NAMALWA (cell line): ENCODE data around the gene HMBS.
"Not testable (repeated sequence)": the region's sequence is repeated elsewhere in the genome, so short reads cannot be mapped to it uniquely, and the experiment has no call there.

ENCODE experiments used
- DNase-seq: peaks from one replicate; pipeline ENCODE4 v3.0.0-alpha.2; 2015; ENCODE audit warnings: low spot score

HMBS gene

GRCh38 chr11:119084663-119085436 lies at the start of gene HMBS:
Gene HMBS (plus strand): TSS chr11:119084881. CDS start chr11:119085034, 153 bp downstream.
- peak; percentile 96 for DNase-seq

GRCh38 chr11:119038884-119039283 lies 45.8 kb upstream of the HMBS start:
- no peak for DNase-seq

- not testable (repeated sequence) for DNase-seq
Observed at GRCh38 chr11:119039471-119039870, 45.2 kb upstream of the HMBS start.

- no peak for DNase-seq
Observed at GRCh38 chr11:119041821-119042514, 42.7 kb upstream of the HMBS start.

- DNase-seq = no peak
Observed at GRCh38 chr11:119042927-119043326, 41.8 kb upstream of the HMBS start.

GRCh38 chr11:119044708-119045107 lies 40.0 kb upstream of the HMBS start:
- DNase-seq = no peak

- no peak for DNase-seq
Observed at GRCh38 chr11:119046489-119046888, 38.2 kb upstream of the HMBS start.

- DNase-seq = no peak
Observed at GRCh38 chr11:119047205-119047604, 37.5 kb upstream of the HMBS start.

GRCh38 chr11:119048644-119049043 lies 36.0 kb upstream of the HMBS start:
- no peak for DNase-seq

- no peak for DNase-seq
Observed at GRCh38 chr11:119049081-119049480, 35.6 kb upstream of the HMBS start.

GRCh38 chr11:119051440-119052162 lies 33.1 kb upstream of the HMBS start:
- no peak for DNase-seq

- no peak for DNase-seq
Observed at GRCh38 chr11:119052163-119052814, 32.4 kb upstream of the HMBS start.

GRCh38 chr11:119054418-119054817 lies 30.3 kb upstream of the HMBS start:
- no peak for DNase-seq

GRCh38 chr11:119055901-119056300 lies 28.8 kb upstream of the HMBS start:
- peak; percentile 70 for DNase-seq

GRCh38 chr11:119056421-119056999 lies 28.2 kb upstream of the HMBS start:
- DNase-seq = peak; percentile 63

GRCh38 chr11:119057000-119057769 lies 27.5 kb upstream of the HMBS start, which contains the start of gene HYOU1:
Gene HYOU1 (minus strand): TSS chr11:119057205. CDS start chr11:119056160, 1,045 bp downstream.
- DNase-seq = peak; percentile 97

- DNase-seq = not testable (repeated sequence)
Observed at GRCh38 chr11:119059128-119059527, 25.6 kb upstream of the HMBS start.

GRCh38 chr11:119061256-119061655 lies 23.4 kb upstream of the HMBS start:
- no peak for DNase-seq

- no peak for DNase-seq
Observed at GRCh38 chr11:119062779-119063178, 21.9 kb upstream of the HMBS start.

- peak; percentile 78 for DNase-seq
Observed at GRCh38 chr11:119065369-119065768, 19.3 kb upstream of the HMBS start.
